ENCODE measurements around the gene PPP6R2. TPM values are rescaled to one million over a fixed set of nuclear protein-coding genes. Genes with fewer than 3 reads are reported as not detected.

PPP6R2 gene
- total and polyA plus RNA-seq, 2 of the 4 experiments (the other 2 are of a cell fraction): 49.2 to 51.6 TPM

DNA sequence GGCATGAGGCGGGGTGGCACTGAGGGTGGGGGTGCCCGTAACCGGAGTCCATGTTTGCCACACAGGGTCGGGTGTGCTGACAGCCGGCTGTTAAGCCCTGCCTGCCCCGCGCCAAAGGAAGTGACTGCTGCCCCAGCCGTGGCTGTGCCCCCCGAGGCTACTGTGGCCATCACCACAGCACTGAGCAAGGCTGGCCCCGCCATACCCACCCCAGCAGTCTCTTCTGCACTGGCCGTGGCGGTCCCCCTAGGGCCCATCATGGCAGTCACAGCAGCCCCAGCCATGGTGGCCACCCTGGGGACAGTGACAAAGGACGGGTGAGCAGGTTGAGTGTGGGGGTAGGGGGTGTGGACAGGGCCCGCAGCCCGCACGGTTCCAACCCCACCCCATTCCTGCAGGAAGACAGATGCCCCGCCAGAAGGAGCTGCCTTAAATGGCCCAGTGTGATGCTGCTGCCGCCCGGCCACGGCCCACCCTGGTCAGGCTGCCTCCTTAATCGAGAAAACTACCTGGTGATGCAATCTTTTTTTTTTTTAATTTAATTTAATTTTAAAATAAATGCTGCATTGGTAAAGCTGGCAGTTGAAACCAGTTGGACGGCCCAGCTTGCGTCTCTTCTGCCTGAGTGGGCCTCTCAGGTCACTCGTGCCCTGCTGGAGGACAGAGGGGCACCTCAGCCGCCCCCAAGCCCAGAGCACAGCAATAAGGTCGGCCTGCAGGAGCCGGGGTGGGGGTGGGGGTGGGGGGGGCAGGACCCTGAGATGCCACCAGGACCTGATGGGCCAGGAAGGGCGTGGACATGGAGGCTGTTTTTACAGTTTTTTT is 100.9 kb downstream of the PPP6R2 start:
- Histone ChIP-seq H3K79me1 (ENCODE audit: low read depth in 1 of 2, low read length in 2 of 2) (peaks cover 0 to 9% of the 10 kb centered on the region in 2 experiments; a peak in 1 of 4 replicates), H2BK20ac (ENCODE audit: low read depth, low read length) (no peak overlapping the region), H2AK9ac (replicated peaks; ENCODE audit: low read depth, low read length, poor library complexity) (peak overlapping the region; percentile 70), H2AFZ (replicated peaks; ENCODE audit: low read length, poor library complexity) (no peak overlapping the region), H3K9ac (ENCODE audit: low read depth, low read length) (no peak overlapping the region), H3K9me1 (ENCODE audit: insufficient read depth, low read length) (no peaks in the 10 kb centered on the region), H4K20me1 (ENCODE audit: insufficient read depth, low read length) (peaks cover 28% of the 10 kb centered on the region), H2AK5ac (ENCODE audit: low read depth, low read length) (no peak overlapping the region), H3K27ac (ENCODE audit: insufficient read depth, low read length) (no peak overlapping the region), H2BK15ac (ENCODE audit: low read depth, low read length) (no peak overlapping the region), H3K18ac (ENCODE audit: low read depth, low read length) (no peak overlapping the region), H2BK120ac (ENCODE audit: low read depth, low read length) (no peak overlapping the region), H4K91ac (ENCODE audit: insufficient read depth, low read depth, low read length) (no peak overlapping the region), H3K4me1 (ENCODE audit: control insufficient read depth, insufficient read depth, low read length) (no peaks in the 10 kb centered on the region), H3K14ac (replicated peaks; ENCODE audit: low read depth, low read length) (no peak overlapping the region), H3K9me3 (ENCODE audit: control insufficient read depth, insufficient read depth, low read length) (no peaks in the 10 kb centered on the region), H4K5ac (ENCODE audit: low read depth, low read length) (no peak overlapping the region), H4K8ac (ENCODE audit: low read depth in 2 of 2, low read length in 2 of 2) (no peak overlapping the region), H3K4me2 (ENCODE audit: low read depth, low read length) (no peak overlapping the region), H3K27me3 (ENCODE audit: control insufficient read depth, insufficient read depth, low read length) (no peaks in the 10 kb centered on the region), H3K56ac (ENCODE audit: extremely low read depth, insufficient read depth, low read length) (no peak overlapping the region), H3K4me3 (ENCODE audit: insufficient read depth, low read depth, low read length) (no peak overlapping the region), H3K4ac (ENCODE audit: low read depth, low read length) (no peak overlapping the region), H3K23ac (ENCODE audit: low read depth, low read length) (no peak overlapping the region), H2BK5ac (ENCODE audit: low read depth, low read length, poor library complexity, severe bottlenecking) (no peak overlapping the region), H3K36me3 (ENCODE audit: control insufficient read depth, insufficient read depth, low read length) (peaks cover 65% of the 10 kb centered on the region)
- dilution Hi-C loops (cut with HindIII; ENCODE audit: low sequenced_read_pairs, unreplicated experiment): no loop called here
- BruUV-seq (replicated peaks): no TSS peak
- 88% methylated on average over 3 of the region's 28 CpGs; no CpG with 5 or more reads in 1 of the 2 experiments for WGBS, 2 experiments (ENCODE audit: extremely low coverage in 2 of 2, insufficient read length in 1 of 2)
- ATAC-seq (ENCODE audit: low read depth): no peak; the same call in 1 of the 2 replicates
- DNase-seq: no peak
- TF ChIP-seq CHD1 (IDR thresholded peaks at IDR 0.05; ENCODE audit: low read depth, low read length) (no peak), MAFK (IDR thresholded peaks at IDR 0.05; ENCODE audit: low read depth, low read length) (no peak), CEBPB (IDR thresholded peaks at IDR 0.05; ENCODE audit: low read depth, low read length) (peak; percentile 34; the same call in 1 of the 2 replicates), MXI1 (IDR thresholded peaks at IDR 0.05; ENCODE audit: borderline replicate concordance, low read depth, low read length) (no peak), RCOR1 (IDR thresholded peaks at IDR 0.05; ENCODE audit: insufficient replicate concordance, low read length) (no peak), NFE2L2 (IDR thresholded peaks at IDR 0.05; ENCODE audit: low read depth, low read length) (no peak), SMC3 (IDR thresholded peaks at IDR 0.05; ENCODE audit: low read depth, low read length) (no peak)
- CTCF ChIA-PET: no interaction called here
- intact Hi-C loops (cut with micrococcal nuclease): no loop called here
- POLR2A ChIA-PET (ENCODE audit: unreplicated experiment): no interaction called here
- in situ Hi-C loops (cut with MboI; ENCODE audit: low sequenced_read_pairs): no loop called here
